Activated naive CD8-positive, alpha-beta T cell treated with anti-CD3 and anti-CD28 coated beads, Interleukin-2, amount 50 U/mL, for 24 hours (primary cell): ENCODE data around the gene PROK2.

ENCODE experiments used
- ATAC-seq: fragments of 150-1000 bp; cut with Tn5 transposase; one replicate; pipeline ENCODE4 v1.10.0; 2021
- DNase-seq: peaks from one replicate; pipeline ENCODE4 v3.0.0; 2021
- H3K27ac Mint-ChIP-seq: one replicate; pipeline ENCODE4 v1.8.0; 2021; ENCODE audit warnings: mild to moderate bottlenecking, mixed read lengths
- H3K27me3 Mint-ChIP-seq: one replicate; pipeline ENCODE4 v1.8.0; 2021; ENCODE audit warnings: mixed read lengths
- H3K36me3 Mint-ChIP-seq: one replicate; pipeline ENCODE4 v1.8.0; 2021; ENCODE audit warnings: low read depth, mixed read lengths
- H3K4me1 Mint-ChIP-seq: one replicate; pipeline ENCODE4 v1.8.0; 2021; ENCODE audit warnings: mixed read lengths
- H3K4me3 Mint-ChIP-seq: one replicate; pipeline ENCODE4 v1.8.0; 2021; ENCODE audit warnings: mild to moderate bottlenecking, moderate library complexity, mixed read lengths
- H3K9me3 Mint-ChIP-seq: one replicate; pipeline ENCODE4 v1.8.0; 2021; ENCODE audit warnings: mixed read lengths

PROK2 gene

GRCh38 chr3:71803248-71803647 is 18.3 kb upstream of the PROK2 start:
- H3K9me3 Mint-ChIP-seq = no peaks in the 10 kb centered on the region
- H3K4me1 Mint-ChIP-seq = no peaks in the 10 kb centered on the region
- no peak overlapping the region for H3K27ac Mint-ChIP-seq
- H3K36me3 Mint-ChIP-seq = no peaks in the 10 kb centered on the region
- DNase-seq (no peak), ATAC-seq (no peak)
- peaks cover 15% of the 10 kb centered on the region for H3K27me3 Mint-ChIP-seq
- H3K4me3 Mint-ChIP-seq = no peak overlapping the region

DNA sequence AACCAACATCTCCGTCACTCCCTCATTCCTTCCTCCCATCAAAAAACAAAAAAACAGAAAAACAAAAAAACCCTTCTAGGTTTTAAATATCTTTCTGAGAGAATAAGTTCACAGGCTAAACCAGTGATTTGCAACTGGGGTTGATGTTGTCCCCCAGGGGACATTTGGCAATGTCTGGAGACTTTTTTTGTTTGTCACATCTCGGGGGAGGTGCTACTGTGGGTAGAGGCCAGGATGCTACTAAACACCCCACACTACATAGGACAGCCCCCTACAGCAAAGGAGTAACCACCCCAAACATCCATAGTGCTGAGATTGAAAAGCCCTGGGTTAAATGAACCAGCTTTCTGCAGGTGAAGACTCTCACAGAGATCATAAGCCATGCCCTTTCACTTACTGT is 17.0 kb upstream of the PROK2 start:
- H3K27ac Mint-ChIP-seq = no peak overlapping the region
- no peaks in the 10 kb centered on the region for H3K9me3 Mint-ChIP-seq
- no peak overlapping the region for H3K4me3 Mint-ChIP-seq
- peaks cover 15% of the 10 kb centered on the region for H3K27me3 Mint-ChIP-seq
- DNase-seq (no peak), ATAC-seq (no peak)
- H3K36me3 Mint-ChIP-seq = no peaks in the 10 kb centered on the region
- no peaks in the 10 kb centered on the region for H3K4me1 Mint-ChIP-seq

- no peak for DNase-seq
- H3K9me3 Mint-ChIP-seq = no peaks in the 10 kb centered on the region
Observed at GRCh38 chr3:71800023-71800422, 15.1 kb upstream of the PROK2 start.

DNA sequence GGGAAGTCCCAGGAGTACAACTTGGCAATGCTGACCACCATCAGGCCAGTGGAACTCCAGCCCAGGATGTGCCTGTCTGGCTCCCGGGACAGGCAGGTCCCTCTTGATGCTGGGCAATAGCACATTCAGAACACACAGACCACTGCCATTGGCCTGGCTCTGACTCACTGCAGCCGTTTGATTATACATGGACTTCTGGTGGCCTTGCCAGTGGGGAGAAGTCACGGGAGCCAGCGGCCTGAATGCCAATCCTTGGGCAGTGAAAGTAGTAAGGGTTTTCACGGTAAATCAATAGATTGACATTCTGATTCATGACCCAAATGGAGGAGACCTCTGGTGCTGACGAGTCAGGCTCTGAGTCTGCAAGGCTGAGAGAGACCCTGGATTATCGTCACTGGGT is 12.5 kb upstream of the PROK2 start:
- DNase-seq (no peak), ATAC-seq (no peak)
- H3K9me3 Mint-ChIP-seq = no peaks in the 10 kb centered on the region
- no peaks in the 10 kb centered on the region for H3K36me3 Mint-ChIP-seq
- H3K27me3 Mint-ChIP-seq = peaks cover 11% of the 10 kb centered on the region
- H3K4me1 Mint-ChIP-seq = no peaks in the 10 kb centered on the region
- H3K27ac Mint-ChIP-seq = no peak overlapping the region
- H3K4me3 Mint-ChIP-seq = no peak overlapping the region

More at GRCh38 chr3:71800023-71800422, 15.1 kb upstream of the PROK2 start:
- Mint-ChIP-seq H3K36me3 (no peaks in the 10 kb centered on the region), H3K4me1 (no peaks in the 10 kb centered on the region), H3K27ac (no peak overlapping the region), H3K27me3 (peaks cover 15% of the 10 kb centered on the region), H3K4me3 (no peak overlapping the region)
- ATAC-seq = no peak

DNA sequence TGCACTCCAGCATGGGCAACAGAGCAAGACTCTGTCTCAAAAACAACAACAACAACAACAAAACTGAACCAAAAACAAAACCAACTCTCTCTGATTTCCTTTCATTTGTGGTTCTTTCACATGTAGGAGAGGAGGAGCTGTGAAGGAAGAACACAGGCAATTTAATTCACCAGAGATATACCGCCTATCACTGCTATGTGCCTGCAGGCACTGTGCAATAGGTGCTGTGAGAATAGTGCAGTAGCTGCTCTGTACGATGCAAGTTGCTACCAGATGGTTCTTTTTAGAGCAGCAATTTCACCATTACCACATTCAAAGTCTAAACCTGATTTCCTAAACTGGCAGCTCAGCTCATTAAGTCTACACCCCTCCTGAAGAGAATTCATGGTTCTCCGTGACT is 11.3 kb upstream of the PROK2 start:
- ATAC-seq (no peak), DNase-seq (no peak)
- no peak overlapping the region for H3K4me3 Mint-ChIP-seq
- H3K27ac Mint-ChIP-seq = no peak overlapping the region
- H3K27me3 Mint-ChIP-seq = peaks cover 8% of the 10 kb centered on the region
- no peaks in the 10 kb centered on the region for H3K36me3 Mint-ChIP-seq
- no peaks in the 10 kb centered on the region for H3K9me3 Mint-ChIP-seq
- H3K4me1 Mint-ChIP-seq = no peaks in the 10 kb centered on the region

DNA sequence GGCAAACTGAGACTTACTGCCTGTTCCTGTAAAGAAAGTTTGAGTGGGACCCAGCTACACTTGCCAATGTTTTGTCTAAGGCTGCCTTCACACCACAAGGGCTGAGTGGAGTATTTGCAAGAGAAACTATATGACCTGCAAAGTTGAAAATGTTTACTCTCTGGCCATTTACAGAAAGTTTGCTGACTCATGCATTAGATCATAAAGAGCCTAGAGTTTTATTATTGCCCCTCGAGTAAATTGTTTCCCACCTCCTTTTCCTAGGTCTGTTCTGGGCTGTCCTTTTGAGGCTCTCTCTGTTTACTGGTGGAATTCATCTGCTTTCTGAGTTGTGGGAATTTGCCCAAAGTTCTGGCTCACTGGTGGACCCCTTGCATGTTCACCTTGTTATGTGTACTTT is 6.7 kb upstream of the PROK2 start:
- Mint-ChIP-seq H3K4me3 (no peak overlapping the region), H3K9me3 (no peaks in the 10 kb centered on the region), H3K36me3 (no peaks in the 10 kb centered on the region), H3K4me1 (no peaks in the 10 kb centered on the region), H3K27me3 (peaks cover 10% of the 10 kb centered on the region), H3K27ac (no peak overlapping the region)
- DNase-seq (no peak), ATAC-seq (no peak)

GRCh38 chr3:71789922-71790321 is 5.0 kb upstream of the PROK2 start:
- peaks cover 5% of the 10 kb centered on the region for H3K4me1 Mint-ChIP-seq
- ATAC-seq = no peak
- no peaks in the 10 kb centered on the region for H3K36me3 Mint-ChIP-seq
- H3K9me3 Mint-ChIP-seq = no peaks in the 10 kb centered on the region
- peaks cover 25% of the 10 kb centered on the region for H3K27me3 Mint-ChIP-seq
- H3K4me3 Mint-ChIP-seq = no peak overlapping the region
- no peak overlapping the region for H3K27ac Mint-ChIP-seq
- DNase-seq = no peak

- Mint-ChIP-seq H3K4me3 (no peak overlapping the region), H3K9me3 (no peaks in the 10 kb centered on the region)
Observed at GRCh38 chr3:71787851-71788405, 3.0 kb upstream of the PROK2 start.

DNA sequence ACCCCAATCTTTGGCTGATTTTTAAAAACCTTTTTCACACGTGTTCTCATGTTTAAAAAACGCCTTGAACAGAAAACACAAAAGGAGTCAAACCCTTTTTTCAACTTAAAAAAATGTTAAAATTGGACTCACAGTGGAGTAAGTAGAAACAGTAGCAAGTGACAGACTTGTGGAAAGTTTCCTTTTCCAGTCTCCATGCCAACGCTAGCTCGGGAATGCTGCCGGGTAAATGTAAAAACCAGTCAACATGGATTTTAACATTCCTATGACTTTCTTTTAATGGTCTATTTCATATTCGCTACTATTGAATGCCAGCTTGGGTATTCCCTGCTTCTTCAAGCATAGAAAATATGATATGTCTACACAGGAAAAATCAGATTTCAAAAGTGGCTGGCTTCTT is 1.6 kb upstream of the PROK2 start:
- Mint-ChIP-seq H3K36me3 (no peaks in the 10 kb centered on the region), H3K27me3 (peaks cover 49% of the 10 kb centered on the region), H3K4me1 (peaks cover 13% of the 10 kb centered on the region), H3K9me3 (no peaks in the 10 kb centered on the region), H3K27ac (no peak overlapping the region), H3K4me3 (no peak overlapping the region)
- DNase-seq = no peak
- no peak for ATAC-seq

More at GRCh38 chr3:71787851-71788405, 3.0 kb upstream of the PROK2 start:
- Mint-ChIP-seq H3K27me3 (peaks cover 40% of the 10 kb centered on the region), H3K27ac (no peak overlapping the region), H3K36me3 (no peaks in the 10 kb centered on the region), H3K4me1 (peaks cover 13% of the 10 kb centered on the region)
- DNase-seq (no peak), ATAC-seq (no peak)

- no peak for DNase-seq
- Mint-ChIP-seq H3K27me3 (peaks cover 51% of the 10 kb centered on the region), H3K9me3 (no peaks in the 10 kb centered on the region), H3K4me3 (peak overlapping the region; percentile 73), H3K4me1 (peaks cover 13% of the 10 kb centered on the region), H3K36me3 (no peaks in the 10 kb centered on the region), H3K27ac (no peak overlapping the region)
- ATAC-seq = no peak
Observed at GRCh38 chr3:71786217-71786549, 1.2 kb upstream of the PROK2 start.

- H3K27ac Mint-ChIP-seq = peak overlapping the region; percentile 44
- DNase-seq (no peak), ATAC-seq (no peak)
- H3K4me3 Mint-ChIP-seq = peak overlapping the region; percentile 73
- H3K4me1 Mint-ChIP-seq = peaks cover 13% of the 10 kb centered on the region
- H3K27me3 Mint-ChIP-seq = peaks cover 52% of the 10 kb centered on the region
- no peaks in the 10 kb centered on the region for H3K9me3 Mint-ChIP-seq
- no peaks in the 10 kb centered on the region for H3K36me3 Mint-ChIP-seq
Observed at GRCh38 chr3:71785532-71786216, 726 bp upstream of the PROK2 start.

GRCh38 chr3:71784201-71784913 is 591 bp downstream of the PROK2 start:
- H3K4me3 Mint-ChIP-seq = peak overlapping the region; percentile 79
- H3K27ac Mint-ChIP-seq = no peak overlapping the region
- peaks cover 63% of the 10 kb centered on the region for H3K27me3 Mint-ChIP-seq
- no peaks in the 10 kb centered on the region for H3K9me3 Mint-ChIP-seq
- H3K36me3 Mint-ChIP-seq = no peaks in the 10 kb centered on the region
- ATAC-seq (no peak), DNase-seq (no peak)
- peaks cover 15% of the 10 kb centered on the region for H3K4me1 Mint-ChIP-seq

- Mint-ChIP-seq H3K9me3 (no peaks in the 10 kb centered on the region), H3K4me3 (no peak overlapping the region), H3K27me3 (peaks cover 69% of the 10 kb centered on the region), H3K36me3 (no peaks in the 10 kb centered on the region), H3K4me1 (peaks cover 15% of the 10 kb centered on the region), H3K27ac (no peak overlapping the region)
- DNase-seq (no peak), ATAC-seq (no peak)
Observed at GRCh38 chr3:71783152-71783551, 1.8 kb downstream of the PROK2 start.

DNA sequence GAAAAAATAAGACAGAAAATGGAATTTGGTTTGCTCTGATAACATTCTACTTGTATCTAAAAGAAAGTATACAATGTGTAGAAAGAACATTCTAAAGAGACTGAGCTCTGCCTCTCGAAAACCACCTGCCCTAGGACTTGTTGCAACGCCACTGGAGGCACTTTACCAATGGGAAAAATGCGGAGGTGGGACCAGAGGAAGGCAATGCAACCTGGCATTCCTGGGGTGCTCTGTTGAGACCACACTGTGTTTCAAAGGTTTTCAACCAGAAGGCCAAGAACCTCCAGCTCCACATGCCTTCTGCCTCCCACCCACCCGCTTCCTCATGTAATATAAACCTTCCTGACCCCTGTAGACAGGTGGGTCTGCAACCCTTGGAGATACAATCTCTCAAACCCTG is 4.5 kb downstream of the PROK2 start:
- peaks cover 55% of the 10 kb centered on the region for H3K27me3 Mint-ChIP-seq
- no peaks in the 10 kb centered on the region for H3K9me3 Mint-ChIP-seq
- H3K4me3 Mint-ChIP-seq = no peak overlapping the region
- H3K27ac Mint-ChIP-seq = no peak overlapping the region
- no peak for DNase-seq
- H3K36me3 Mint-ChIP-seq = no peaks in the 10 kb centered on the region
- ATAC-seq = no peak
- H3K4me1 Mint-ChIP-seq = peaks cover 9% of the 10 kb centered on the region

DNA sequence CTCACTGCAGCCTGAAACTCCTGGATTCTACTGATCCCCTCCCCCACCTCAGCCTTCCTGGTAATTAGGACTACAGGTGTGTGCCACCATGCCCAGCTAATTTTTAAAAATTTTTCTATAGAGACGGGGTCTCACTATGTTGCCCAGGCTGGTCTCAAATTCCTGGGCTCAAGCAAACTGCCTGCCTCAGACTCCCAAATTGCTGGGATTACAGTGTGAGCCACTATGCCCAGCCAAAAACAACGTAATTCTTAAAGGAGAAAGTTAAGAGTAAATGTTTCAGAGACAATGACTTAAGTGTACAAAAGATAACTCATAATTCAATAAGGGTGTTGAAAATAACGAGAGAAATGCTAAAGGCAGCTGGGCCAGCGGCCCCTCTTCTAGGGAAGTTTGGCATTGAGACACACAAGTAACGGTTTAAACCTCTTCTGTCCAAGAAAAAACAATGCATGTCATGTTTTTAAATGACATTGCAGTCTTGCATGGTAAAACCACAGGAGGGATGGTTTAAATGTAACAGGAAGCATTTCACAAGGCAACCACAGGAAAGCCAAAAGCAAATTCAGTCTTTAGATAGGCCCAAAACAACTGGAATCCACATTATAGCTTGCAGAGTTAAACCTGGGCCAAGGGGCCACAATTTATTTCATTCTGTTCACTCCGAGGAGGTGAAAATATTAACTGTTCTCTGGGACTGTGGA is 5.1 kb downstream of the PROK2 start:
- Mint-ChIP-seq H3K4me1 (peaks cover 9% of the 10 kb centered on the region), H3K9me3 (no peaks in the 10 kb centered on the region), H3K27ac (no peak overlapping the region), H3K27me3 (peaks cover 52% of the 10 kb centered on the region), H3K36me3 (no peaks in the 10 kb centered on the region), H3K4me3 (no peak overlapping the region)
- no peak for ATAC-seq
- no peak for DNase-seq
